Mesenchymal stem cell (in vitro differentiated cells and primary cell): ENCODE measurements around the gene UBB.

Source experiments
- DNase-seq: peaks from one replicate; pipeline ENCODE4 v3.0.0-alpha.2; 2013
- H2AFZ ChIP-seq: one replicate; pipeline ENCODE4 v1.6.1; 2013; ENCODE audit warnings: low read depth, mild to moderate bottlenecking, control low read depth, inconsistent platforms, low read length, moderate library complexity
- H2AK5ac ChIP-seq: 2 replicates; pipeline ENCODE4 v1.6.1; 2013; ENCODE audit warnings: low read length, moderate library complexity, mild to moderate bottlenecking, inconsistent platforms; ENCODE audit not compliant: severe bottlenecking
- H2BK120ac ChIP-seq: one replicate; pipeline ENCODE4 v1.6.1; 2013; ENCODE audit warnings: low read depth, mild to moderate bottlenecking, inconsistent platforms, low read length, moderate library complexity
- H2BK12ac ChIP-seq, 2 experiments: one replicate each; pipeline ENCODE4 v1.6.1; 2013; ENCODE audit warnings: inconsistent platforms in 2 of 2, low read length in 2 of 2, mild to moderate bottlenecking in 2 of 2, moderate library complexity in 2 of 2, control low read depth in 1 of 2
- H2BK15ac ChIP-seq: one replicate; pipeline ENCODE4 v1.6.1; 2013; ENCODE audit warnings: mild to moderate bottlenecking, low read depth, inconsistent platforms; ENCODE audit not compliant: poor library complexity, severe bottlenecking
- H2BK5ac ChIP-seq: 2 replicates; pipeline ENCODE4 v1.6.1; 2013; ENCODE audit warnings: low read depth, mild to moderate bottlenecking, low read length, control low read depth, inconsistent platforms; ENCODE audit not compliant: poor library complexity, severe bottlenecking
- H3K14ac ChIP-seq, 2 experiments: one replicate each; pipeline ENCODE4 v1.6.1; 2013; ENCODE audit warnings: inconsistent platforms in 2 of 2, low read length in 2 of 2, control low read depth in 1 of 2, mild to moderate bottlenecking in 1 of 2, moderate library complexity in 1 of 2
- H3K18ac ChIP-seq, 2 experiments: one replicate each; pipeline ENCODE4 v1.6.1; 2013; ENCODE audit warnings: inconsistent platforms in 2 of 2, low read length in 2 of 2, control low read depth in 1 of 2, low read depth in 1 of 2, mild to moderate bottlenecking in 1 of 2
- H3K23ac ChIP-seq, 2 experiments: one replicate each; pipeline ENCODE4 v1.6.1; 2013; ENCODE audit warnings: inconsistent platforms in 2 of 2, low read length in 2 of 2, mild to moderate bottlenecking in 2 of 2, moderate library complexity in 2 of 2, control low read depth in 1 of 2
- H3K27ac ChIP-seq: 2 replicates; pipeline ENCODE4 v1.5.1; 2013; ENCODE audit warnings: mild to moderate bottlenecking, moderate library complexity, low read length, control low read depth, inconsistent platforms; ENCODE audit not compliant: poor library complexity, severe bottlenecking
- H3K27me3 ChIP-seq, 2 experiments: 2 replicates each; pipeline versions ENCODE4 v1.6.1 to v1.7.0; 2013; ENCODE audit warnings: low read length in 2 of 2, mild to moderate bottlenecking in 2 of 2, moderate library complexity in 2 of 2, control low read depth in 1 of 2, inconsistent platforms in 1 of 2; ENCODE audit not compliant: control insufficient read depth in 1 of 2, insufficient read depth in 1 of 2
- H3K36me3 ChIP-seq, 2 experiments: 2 replicates each; pipeline versions ENCODE4 v1.6.1 to v1.7.0; 2013; ENCODE audit warnings: low read length in 2 of 2, control low read depth in 1 of 2, inconsistent platforms in 1 of 2, low read depth in 1 of 2, mild to moderate bottlenecking in 1 of 2; ENCODE audit not compliant: insufficient read depth in 2 of 2, control insufficient read depth in 1 of 2
- H3K4ac ChIP-seq, 2 experiments: one replicate each; pipeline ENCODE4 v1.6.1; 2013; ENCODE audit warnings: inconsistent platforms in 2 of 2, low read length in 2 of 2, mild to moderate bottlenecking in 2 of 2, moderate library complexity in 2 of 2, control low read depth in 1 of 2, low read depth in 1 of 2
- H3K4me1 ChIP-seq: 2 replicates; pipeline ENCODE4 v1.6.1; 2013; ENCODE audit warnings: low read depth, low read length, control low read depth; ENCODE audit not compliant: control insufficient read depth, insufficient read depth
- H3K4me2 ChIP-seq: 2 replicates; pipeline ENCODE4 v1.6.1; 2013; ENCODE audit warnings: low read length, mild to moderate bottlenecking, inconsistent platforms; ENCODE audit not compliant: poor library complexity, severe bottlenecking
- H3K4me3 ChIP-seq, 2 experiments: 2 replicates each; pipeline versions ENCODE4 v1.5.1 to v1.7.0; 2013; ENCODE audit warnings: low read length in 2 of 2, mild to moderate bottlenecking in 2 of 2, control low read depth in 1 of 2, low read depth in 1 of 2; ENCODE audit not compliant: insufficient read depth in 1 of 2
- H3K79me1 ChIP-seq: replicated peaks from 2 replicates; pipeline ENCODE4 v1.6.1; 2013; ENCODE audit warnings: mild to moderate bottlenecking, control low read depth, low read length, inconsistent platforms; ENCODE audit not compliant: poor library complexity, severe bottlenecking
- H3K9ac ChIP-seq: 2 replicates; pipeline ENCODE4 v1.7.0; 2013; ENCODE audit warnings: mild to moderate bottlenecking, low read length, moderate library complexity
- H3K9me3 ChIP-seq: 2 replicates; pipeline ENCODE4 v1.7.0; 2013; ENCODE audit warnings: mild to moderate bottlenecking, low read length; ENCODE audit not compliant: control insufficient read depth
- H4K8ac ChIP-seq: one replicate; pipeline ENCODE4 v1.6.1; 2013; ENCODE audit warnings: inconsistent platforms, mild to moderate bottlenecking, low read length, moderate library complexity
- H4K91ac ChIP-seq: one replicate; pipeline ENCODE4 v1.6.1; 2013; ENCODE audit warnings: mild to moderate bottlenecking, low read length, inconsistent platforms
- WGBS: methylation state at CpG from one replicate; pipeline ENCODE4 v1.1.7; 2013; ENCODE audit warnings: mixed read lengths; 5-methylcytosine and 5-hydroxymethylcytosine counted together

UBB gene

GRCh38 chr17:16406742-16407674 lies 26.1 kb downstream of the UBB start:
- no peaks in the 10 kb centered on the region for H3K36me3 ChIP-seq
- H4K8ac ChIP-seq: peak overlapping the region; percentile 97
- WGBS: 8% methylated on average over 60 of the region's 67 CpGs
- H4K91ac ChIP-seq: peak overlapping the region; percentile 91
- H2AFZ ChIP-seq: peak overlapping the region; percentile 33
- DNase-seq: peak; percentile 37
- H3K9ac ChIP-seq: peak overlapping the region; percentile 84
- peak overlapping the region; percentile 95 for H2BK15ac ChIP-seq
- peaks cover 18% of the 10 kb centered on the region for H3K4me1 ChIP-seq
- H2BK12ac ChIP-seq: peak overlapping the region; percentile 72 to 75
- no peak overlapping the region for H3K27ac ChIP-seq
- H2BK120ac ChIP-seq: peak overlapping the region; percentile 91
- peak overlapping the region; percentile 86 to 89 for H3K18ac ChIP-seq
- H3K23ac ChIP-seq: no peak overlapping the region
- H3K14ac ChIP-seq: peak overlapping the region in 1 of 2 experiments; percentile 91
- peak overlapping the region; percentile 95 for H3K4me2 ChIP-seq
- no peaks in the 10 kb centered on the region for H3K27me3 ChIP-seq
- no peak overlapping the region for H2AK5ac ChIP-seq
- no peak overlapping the region for H2BK5ac ChIP-seq
- H3K9me3 ChIP-seq: no peaks in the 10 kb centered on the region
- H3K79me1 ChIP-seq: no peaks in the 10 kb centered on the region
- peak overlapping the region; percentile 6 to 46 for H3K4ac ChIP-seq
- peak overlapping the region; percentile 62 to 81 for H3K4me3 ChIP-seq

GRCh38 chr17:16407911-16408588 lies 27.2 kb downstream of the UBB start:
- no peak overlapping the region for H3K4ac ChIP-seq
- H2BK120ac ChIP-seq: no peak overlapping the region
- peak; percentile 75 for DNase-seq
- no peaks in the 10 kb centered on the region for H3K27me3 ChIP-seq
- H3K36me3 ChIP-seq: no peaks in the 10 kb centered on the region
- no peaks in the 10 kb centered on the region for H3K79me1 ChIP-seq
- H4K8ac ChIP-seq: peak overlapping the region; percentile 37
- no peaks in the 10 kb centered on the region for H3K9me3 ChIP-seq
- H4K91ac ChIP-seq: peak overlapping the region; percentile 83
- H3K14ac ChIP-seq: peak overlapping the region in 1 of 2 experiments; percentile 11
- H3K4me3 ChIP-seq: no peak overlapping the region
- H2BK5ac ChIP-seq: no peak overlapping the region
- H3K9ac ChIP-seq: no peak overlapping the region
- no peak overlapping the region for H2AK5ac ChIP-seq
- peak overlapping the region; percentile 50 for H3K27ac ChIP-seq
- peak overlapping the region; percentile 18 to 62 for H3K18ac ChIP-seq
- H3K23ac ChIP-seq: no peak overlapping the region
- WGBS: 58% methylated on average over 14 of the region's 14 CpGs
- H2BK15ac ChIP-seq: peak overlapping the region; percentile 93
- H2AFZ ChIP-seq: peak overlapping the region; percentile 52
- H2BK12ac ChIP-seq: peak overlapping the region in 1 of 2 experiments; percentile 61
- H3K4me2 ChIP-seq: no peak overlapping the region
- H3K4me1 ChIP-seq: peaks cover 18% of the 10 kb centered on the region

GRCh38 chr17:16415031-16415924 lies 34.4 kb downstream of the UBB start, which contains the start of gene TRPV2:
TSS of gene TRPV2 (plus strand) at chr17:16415571. CDS start at chr17:16417669, 2,098 bp downstream.
- Histone ChIP-seq H2BK120ac (peak within 1 kb of the TSS; percentile 90), H3K4me2 (peak within 1 kb of the TSS; percentile 46), H3K18ac (peak within 1 kb of the TSS; percentile 30 to 73), H3K23ac (peak within 1 kb of the TSS in 1 of 2 experiments; percentile 80), H3K9me3 (no peaks in the 10 kb centered on the region), H3K9ac (peak within 1 kb of the TSS; percentile 89), H3K36me3 (peaks cover 0 to 16% of the 10 kb centered on the region in 2 experiments), H3K27me3 (no peaks in the 10 kb centered on the region), H3K79me1 (no peaks in the 10 kb centered on the region), H2BK5ac (no peak within 1 kb of the TSS), H2BK15ac (peak within 1 kb of the TSS; percentile 83), H3K14ac (peak within 1 kb of the TSS in 1 of 2 experiments; percentile 99), H2AFZ (peak within 1 kb of the TSS; percentile 60), H3K4ac (peak within 1 kb of the TSS; percentile 73 to 95), H4K8ac (peak within 1 kb of the TSS; percentile 49), H4K91ac (peak within 1 kb of the TSS; percentile 91), H3K4me1 (peaks cover 38% of the 10 kb centered on the region), H2AK5ac (peak within 1 kb of the TSS; percentile 20), H3K4me3 (peak within 1 kb of the TSS; percentile 42 to 87), H2BK12ac (peak within 1 kb of the TSS; percentile 20 to 97), H3K27ac (no peak within 1 kb of the TSS)
- WGBS: 22% methylated on average over 21 of the region's 21 CpGs
- no peak for DNase-seq
